HEK293 (cell line): ENCODE results near the gene MAPKAPK3.
A peak's percentile ranks its signal among the peaks of the same experiment; 100 is the strongest.

Source experiments
- CTCF ChIA-PET: fragments of 350-600 bp; formaldehyde crosslinking; extraction: SDS; loops from one replicate; lab custom pipeline; 2021; ENCODE audit warnings: antibody characterized with exemption; lab: Yijun Ruan, JAX
- POLR2A ChIA-PET: fragments of 300-600 bp; formaldehyde crosslinking; extraction: SDS; loops from one replicate; lab custom pipeline; 2020; ENCODE audit warnings: antibody characterized with exemption, inconsistent platforms; lab: Yijun Ruan, JAX
- H3K27ac ChIP-seq: fragments of 200-500 bp; sonication (Bioruptor generic); 2 replicates; pipeline ENCODE4 v1.5.1; 2014; ENCODE audit warnings: low read depth, low read length, control low read depth, inconsistent platforms; ENCODE audit errors: extremely low read depth
- H3K36me3 ChIP-seq, 2 experiments: fragments of 200-500 bp in 1 of 2; sonication (Bioruptor generic) in 1 of 2; 1 replicate in 1 of 2; 2 replicates in 1 of 2; pipeline ENCODE4 v1.5.1; 2014 to 2017; ENCODE audit warnings: inconsistent platforms in 2 of 2, low read length in 2 of 2; ENCODE audit not compliant: control insufficient read depth in 2 of 2, insufficient read depth in 1 of 2
- H3K4me1 ChIP-seq: fragments of 200-500 bp; sonication (Bioruptor generic); 2 replicates; pipeline ENCODE4 v1.5.1; 2014; ENCODE audit warnings: mild to moderate bottlenecking, low read length, inconsistent platforms; ENCODE audit not compliant: control insufficient read depth, insufficient read depth
- H3K4me3 ChIP-seq: 2 replicates; pipeline ENCODE4 v1.5.1; 2011; ENCODE audit warnings: low read depth, mild to moderate bottlenecking, control low read depth, low read length, moderate library complexity
- H3K9me3 ChIP-seq: fragments of 200-500 bp; sonication (Bioruptor generic); 2 replicates; pipeline ENCODE4 v1.5.1; 2014; ENCODE audit warnings: low read depth, low read length, inconsistent platforms; ENCODE audit not compliant: control insufficient read depth, insufficient read depth
- ELK4 ChIP-seq: IDR thresholded peaks from 2 replicates; pipeline ENCODE4 v1.6.1; 2011; ENCODE audit warnings: mild to moderate bottlenecking, low read depth, low read length, borderline replicate concordance
- FEZF1 ChIP-seq: fragments of 450-650 bp; formaldehyde crosslinking; IDR thresholded peaks from 2 replicates; pipeline ENCODE4 v1.5.1; 2016; ENCODE audit warnings: missing biosample characterization, missing genetic modification characterization
- HOXD13 ChIP-seq: sonication (generic); formaldehyde crosslinking; IDR thresholded peaks from 2 replicates; pipeline ENCODE4 v1.8.0; 2022; ENCODE audit warnings: missing genetic modification reagents, borderline replicate concordance
- PRDM10 ChIP-seq: fragments of 450-650 bp; formaldehyde crosslinking; IDR thresholded peaks from 2 replicates; pipeline ENCODE4 v1.5.1; 2016; ENCODE audit warnings: missing biosample characterization, missing genetic modification characterization
- SCRT2 ChIP-seq: fragments of 450-650 bp; formaldehyde crosslinking; IDR thresholded peaks from 2 replicates; pipeline ENCODE4 v1.5.1; 2016; ENCODE audit warnings: missing biosample characterization, missing genetic modification characterization
- TCF7L2 ChIP-seq: IDR thresholded peaks from 2 replicates; pipeline ENCODE4 v1.6.1; 2011; ENCODE audit warnings: low read depth, mild to moderate bottlenecking, inconsistent platforms, low read length, moderate library complexity, borderline replicate concordance
- ZBTB17 ChIP-seq: fragments of 450-650 bp; formaldehyde crosslinking; IDR thresholded peaks from 2 replicates; pipeline ENCODE4 v1.5.1; 2016; ENCODE audit warnings: missing biosample characterization, missing genetic modification characterization
- ZNF121 ChIP-seq: fragments of 450-650 bp; formaldehyde crosslinking; IDR thresholded peaks from 2 replicates; pipeline ENCODE4 v1.5.1; 2016; ENCODE audit warnings: missing biosample characterization, missing genetic modification characterization
- ZNF148 ChIP-seq: fragments of 450-650 bp; formaldehyde crosslinking; IDR thresholded peaks from 2 replicates; pipeline ENCODE4 v1.5.0; 2017; ENCODE audit warnings: missing biosample characterization, missing genetic modification characterization, borderline replicate concordance
- ZNF24 ChIP-seq: fragments of 450-650 bp; formaldehyde crosslinking; IDR thresholded peaks from 2 replicates; pipeline ENCODE4 v1.5.1; 2016; ENCODE audit warnings: missing biosample characterization, missing genetic modification characterization
- ZNF362 ChIP-seq: fragments of 450-650 bp; formaldehyde crosslinking; IDR thresholded peaks from 2 replicates; pipeline ENCODE4 v1.5.1; 2016; ENCODE audit warnings: missing biosample characterization, missing genetic modification characterization
- ZNF398 ChIP-seq: fragments of 450-650 bp; formaldehyde crosslinking; IDR thresholded peaks from 2 replicates; pipeline ENCODE4 v1.5.1; 2017; ENCODE audit warnings: missing biosample characterization, missing genetic modification characterization
- ZNF521 ChIP-seq: fragments of 450-650 bp; formaldehyde crosslinking; IDR thresholded peaks from 2 replicates; pipeline ENCODE4 v1.5.1; 2017; ENCODE audit warnings: missing biosample characterization, mild to moderate bottlenecking, missing genetic modification characterization
- ZNF548 ChIP-seq: fragments of 450-650 bp; formaldehyde crosslinking; IDR thresholded peaks from 2 replicates; pipeline ENCODE4 v1.5.1; 2016; ENCODE audit warnings: missing biosample characterization, missing genetic modification characterization
- ZNF580 ChIP-seq: fragments of 450-650 bp; formaldehyde crosslinking; IDR thresholded peaks from 2 replicates; pipeline ENCODE4 v1.5.1; 2016; ENCODE audit warnings: missing biosample characterization, missing genetic modification characterization
- ZNF600 ChIP-seq: fragments of 450-650 bp; formaldehyde crosslinking; IDR thresholded peaks from 2 replicates; pipeline ENCODE4 v1.5.1; 2016; ENCODE audit warnings: missing biosample characterization, missing genetic modification characterization
- ZNF624 ChIP-seq: fragments of 450-650 bp; formaldehyde crosslinking; IDR thresholded peaks from 2 replicates; pipeline ENCODE4 v1.5.1; 2017; ENCODE audit warnings: missing biosample characterization, missing genetic modification characterization
- ZSCAN4 ChIP-seq: fragments of 450-650 bp; formaldehyde crosslinking; IDR thresholded peaks from 2 replicates; pipeline ENCODE4 v1.5.1; 2017; ENCODE audit warnings: missing biosample characterization, missing genetic modification characterization

Gene MAPKAPK3

GRCh38 chr3:50610181-50610971 is 6.6 kb upstream of the MAPKAPK3 start:
- Histone ChIP-seq H3K4me3 (no peak overlapping the region), H3K36me3 (peaks cover 0 to 3% of the 10 kb centered on the region in 2 experiments; a peak in 1 of 3 replicates), H3K27ac (no peak overlapping the region), H3K4me1 (0 out of 2 replicates have a peak, but pooled peaks cover 2% of the 10 kb centered on the region), H3K9me3 (no peaks in the 10 kb centered on the region)
- ChIA-PET POLR2A (no interaction called here), CTCF (interaction anchor here (0.6 to 2.0 kb wide), 5 partner anchors 16 to 779 kb away, joined by 3 to 16 read pairs (median 3); no protein-coding TSS in a partner anchor)
- TF ChIP-seq ZNF624 (tag by site-specific recombination) (0 out of 2 replicates have a peak, but pooled peaks have one; percentile 54), ZNF121 (no peak), ZNF600 (tag by site-specific recombination) (peak; percentile 76), ZBTB17 (0 out of 2 replicates have a peak, but pooled peaks have one; percentile 13), ZNF398 (tag by site-specific recombination) (0 out of 2 replicates have a peak, but pooled peaks have one; percentile 8), ZNF362 (no peak), ZNF148 (no peak), TCF7L2 (no peak), ZNF521 (tag by site-specific recombination) (no peak), ZNF580 (tag by site-specific recombination) (no peak), ELK4 (no peak)

GRCh38 chr3:50610992-50611463 is 5.9 kb upstream of the MAPKAPK3 start:
- peak overlapping the region; percentile 46 for H3K4me3 ChIP-seq
- 0 out of 2 replicates have a peak, but pooled peaks cover 2% of the 10 kb centered on the region for H3K4me1 ChIP-seq
- CTCF ChIA-PET, result interaction anchor here (0.5 to 6.2 kb wide), 5 partner anchors 25 to 92 kb away, joined by 3 to 139 read pairs (median 3); partner anchors contain the start of gene HEMK1
- H3K27ac ChIP-seq, result peak overlapping the region; percentile 67; the same call in 1 of the 2 replicates
- H3K36me3 ChIP-seq, result peaks cover 0 to 3% of the 10 kb centered on the region in 2 experiments; a peak in 1 of 3 replicates
- POLR2A ChIA-PET, result interaction anchor here (0.6 to 1.7 kb wide), 5 partner anchors 41 to 928 kb away, joined by 3 to 25 read pairs (median 4); partner anchors contain the start of genes HEMK1 and RAD54L2
- no peaks in the 10 kb centered on the region for H3K9me3 ChIP-seq
- TF ChIP-seq ZNF548 (tag by site-specific recombination), result no peak
- no peak for TF ChIP-seq ZNF24
- no peak for TF ChIP-seq ZNF398 (tag by site-specific recombination)
- TF ChIP-seq HOXD13 (CRISPR knock-in tag), result no peak
- no peak for TF ChIP-seq SCRT2
- no peak for TF ChIP-seq FEZF1 (tag by site-specific recombination)
- no peak for TF ChIP-seq ZSCAN4
- TF ChIP-seq PRDM10 (tag by site-specific recombination), result no peak
